Activated CD4-positive, alpha-beta T cell treated with anti-CD3 and anti-CD28 coated beads for 1 hour (primary cell): ENCODE measurements around the gene MAGEB10.
"Not testable (repeated sequence)": the region's sequence is repeated elsewhere in the genome, so short reads cannot be mapped to it uniquely, and the experiment has no call there.

Experiments used
- DNase-seq: peaks from one replicate; pipeline ENCODE4 v3.0.0-alpha.2; 2020

Gene MAGEB10, protein sequence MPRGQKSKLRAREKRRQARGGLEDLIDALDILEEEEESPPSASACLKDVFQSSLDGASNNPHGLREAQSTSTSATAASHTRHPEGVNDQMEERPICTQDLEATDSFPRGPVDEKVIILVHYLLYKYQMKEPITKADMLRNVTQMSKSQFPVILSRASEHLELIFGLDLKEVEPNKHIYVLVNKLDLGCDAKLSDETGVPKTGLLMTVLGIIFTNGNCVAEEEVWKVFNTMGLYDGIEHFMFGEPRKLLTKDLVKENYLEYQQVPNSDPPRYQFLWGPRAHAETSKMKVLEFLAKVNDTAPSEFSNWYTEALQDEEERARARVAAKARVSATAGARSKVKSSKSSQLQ

DNA sequence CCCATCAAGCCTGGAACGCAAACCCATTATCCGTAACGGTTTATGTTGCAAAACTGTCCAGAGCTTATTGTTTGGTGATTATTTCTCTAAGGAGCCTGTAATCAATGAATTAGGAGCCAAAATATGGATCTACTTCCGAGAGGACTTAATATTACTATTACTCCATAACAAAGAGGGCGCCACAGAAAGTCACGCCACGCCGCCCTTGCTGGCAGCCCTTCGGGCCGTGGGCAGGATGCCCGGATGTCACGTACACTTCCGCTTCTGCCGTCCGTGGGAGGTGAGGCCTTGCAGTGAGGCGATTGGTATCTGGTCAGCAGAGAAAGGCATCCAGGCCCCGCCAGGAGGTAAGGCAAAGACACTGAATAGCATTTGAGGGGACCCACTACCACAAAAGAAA, at the start of gene MAGEB10:
MAGEB10 (plus strand) TSS at position 301 of the 400 bp plus-strand sequence. CDS start 13,317 bp downstream, outside the sequence.
- DNase-seq, result no peak

- no peak for DNase-seq
Observed at GRCh38 chrX:27765718-27766117, 42.1 kb upstream of the MAGEB10 start.

DNA sequence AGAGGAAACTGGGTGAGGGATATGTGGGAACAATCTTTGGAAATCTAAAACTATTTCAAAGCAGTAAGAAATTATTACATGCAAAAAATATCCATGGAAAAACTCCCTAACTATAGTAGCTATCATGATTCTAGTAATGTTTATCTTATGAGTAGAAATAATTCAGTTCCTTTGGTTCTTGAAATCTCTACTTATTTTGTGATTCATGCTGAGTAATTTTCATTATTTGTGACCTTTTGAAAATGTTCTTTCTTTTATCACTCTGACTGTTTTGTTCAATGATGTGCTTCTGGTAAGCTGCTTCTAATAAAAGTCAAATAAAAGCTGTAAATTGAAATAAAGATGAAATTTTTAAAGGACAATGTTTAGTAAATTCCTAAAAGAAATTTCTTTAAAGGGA, 40.4 kb upstream of the MAGEB10 start:
- DNase-seq, result no peak

DNA sequence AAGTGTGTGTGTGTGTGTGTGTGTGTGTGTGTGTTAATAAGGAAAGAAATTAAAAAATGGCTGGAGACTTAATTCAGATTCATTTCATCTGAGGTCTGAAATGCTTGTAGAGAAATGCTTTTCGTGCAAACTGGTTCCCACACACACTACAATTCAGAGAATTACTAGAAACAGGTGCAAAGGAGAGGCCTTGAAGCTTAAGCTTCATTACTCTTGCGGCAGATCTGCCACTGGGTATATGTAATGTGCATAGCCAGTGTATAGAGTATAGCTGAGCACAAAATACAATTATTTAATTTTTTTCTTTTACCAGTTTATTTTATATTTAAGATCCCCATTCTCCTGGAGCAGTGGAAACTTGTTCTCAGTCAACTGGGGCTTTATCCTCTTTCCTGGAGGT, 31.8 kb upstream of the MAGEB10 start:
- no peak for DNase-seq

- DNase-seq, result no peak
Observed at GRCh38 chrX:27796640-27797257, 11.0 kb upstream of the MAGEB10 start.

GRCh38 chrX:27797575-27797974, 10.2 kb upstream of the MAGEB10 start:
- DNase-seq, result no peak

GRCh38 chrX:27808226-27808625, 436 bp downstream of the MAGEB10 start:
- no peak for DNase-seq

DNA sequence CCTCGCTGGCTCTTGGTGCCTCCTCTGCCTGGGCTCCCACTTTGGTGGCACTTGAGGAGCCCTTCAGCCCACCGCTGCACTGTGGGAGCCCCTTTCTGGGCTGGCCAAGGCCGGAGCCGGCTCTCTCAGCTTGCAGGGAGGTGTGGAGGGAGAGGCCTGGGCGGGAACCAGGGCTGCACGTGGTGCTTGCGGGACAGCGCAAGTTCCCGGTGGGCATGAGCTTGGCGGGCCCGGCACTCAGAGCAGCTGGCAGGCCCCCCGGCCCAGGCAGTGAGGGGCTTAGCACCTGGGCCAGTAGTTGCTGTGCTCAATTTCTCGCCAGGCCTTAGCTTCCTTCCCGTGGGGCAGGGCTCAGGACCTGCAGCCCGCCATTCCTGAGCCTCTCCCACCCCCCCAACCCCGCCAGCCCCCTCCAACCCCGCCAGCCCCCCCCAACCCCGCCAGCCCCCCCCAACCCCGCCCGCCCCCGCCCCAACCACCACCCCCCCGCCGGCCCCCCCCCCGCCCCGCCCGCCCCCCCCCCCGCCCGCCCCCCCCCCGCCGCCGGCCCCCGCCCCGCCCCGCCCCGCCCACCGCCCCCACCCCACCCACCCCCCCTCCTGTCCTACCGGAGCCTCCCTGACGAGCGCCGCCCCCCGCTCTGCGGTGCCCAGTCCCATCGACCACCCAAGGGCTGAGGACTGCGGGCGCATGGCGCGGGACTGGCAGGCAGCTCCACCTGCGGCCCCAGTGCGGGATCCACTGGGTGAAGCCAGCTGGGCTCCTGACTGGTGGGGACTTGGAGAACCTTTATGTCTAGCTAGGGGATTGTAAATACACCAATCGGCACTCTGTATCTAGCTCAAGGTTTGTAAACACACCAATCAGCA, 1.4 kb downstream of the MAGEB10 start:
- not testable (repeated sequence) for DNase-seq

DNA sequence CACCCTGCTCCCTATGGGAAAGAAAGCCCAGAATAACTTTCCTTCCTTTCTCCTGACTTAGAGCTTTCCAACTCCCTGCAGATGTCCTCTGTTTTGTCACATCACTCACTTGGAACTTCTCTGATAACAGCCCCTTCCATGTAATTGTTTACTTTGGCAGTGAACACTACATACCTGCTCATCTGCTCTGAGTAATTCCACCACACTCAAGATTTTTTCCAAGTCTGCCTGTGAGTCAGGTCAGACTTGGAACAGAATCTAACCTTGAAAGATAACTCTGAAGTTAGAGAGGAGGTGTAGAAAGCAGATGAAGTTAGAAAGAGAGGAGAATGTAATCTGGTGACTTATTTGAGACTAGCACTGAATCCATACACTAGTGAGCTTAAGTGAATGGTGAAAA, 7.4 kb downstream of the MAGEB10 start:
- no peak for DNase-seq

DNA sequence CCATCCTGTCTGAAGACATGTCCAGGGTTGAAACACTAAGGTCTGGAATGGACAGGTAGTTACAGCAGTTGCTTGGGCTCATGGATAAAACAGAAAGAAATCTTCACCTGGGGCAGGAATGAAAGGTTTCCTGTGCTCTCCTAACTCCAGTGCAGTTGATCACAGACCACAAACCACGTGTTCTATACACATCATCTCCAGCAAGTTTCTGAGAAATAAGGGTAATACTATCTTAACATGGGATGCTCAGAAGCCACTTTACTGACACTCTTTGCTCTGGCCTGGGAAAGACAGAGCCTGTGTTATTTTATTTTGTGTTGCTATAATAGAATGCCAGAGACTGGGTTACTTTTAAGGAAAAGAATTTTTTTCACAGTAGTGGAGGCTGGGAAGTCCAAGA, 16.0 kb downstream of the MAGEB10 start:
- DNase-seq, result no peak

- DNase-seq, result no peak
Observed at GRCh38 chrX:27838185-27838584, 30.4 kb downstream of the MAGEB10 start.

GRCh38 chrX:27840881-27841280, 33.1 kb downstream of the MAGEB10 start:
- no peak for DNase-seq

DNA sequence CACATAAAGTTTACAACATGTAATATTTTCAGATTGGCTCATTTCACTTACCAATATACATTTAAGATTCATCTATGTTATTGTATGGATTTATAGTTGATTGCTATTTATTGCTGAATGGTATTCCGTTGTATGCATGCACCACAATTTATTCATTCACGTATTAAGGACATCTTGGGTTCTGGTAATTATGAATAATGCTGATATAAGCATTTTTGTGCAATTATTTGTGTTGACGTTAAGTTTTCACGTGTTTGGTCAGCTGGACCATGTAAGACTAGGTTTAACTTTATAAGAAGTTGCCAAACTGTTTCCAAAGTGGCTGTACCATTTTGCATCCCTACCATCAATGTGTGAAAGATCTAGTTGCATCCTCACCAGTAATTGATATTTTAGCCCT, 35.1 kb downstream of the MAGEB10 start:
- DNase-seq, result no peak

- no peak for DNase-seq
Observed at GRCh38 chrX:27860337-27860736, 52.5 kb downstream of the MAGEB10 start.

- DNase-seq, result no peak
Observed at GRCh38 chrX:27863809-27864208, 56.0 kb downstream of the MAGEB10 start.
